H1 (cell line): ENCODE data around the gene CHTF8. TPM values are rescaled to one million over a fixed set of nuclear protein-coding genes. Genes with fewer than 3 reads are reported as not detected.

ENCODE experiments used
- CTCF ChIA-PET: fragments of 300-600 bp; sonication (Branson Sonifier 250); formaldehyde crosslinking; loops from one replicate; lab custom pipeline; 2021; ENCODE audit not compliant: partially characterized antibody; lab: Charles Lee
- POLR2A ChIA-PET: fragments of 300-600 bp; sonication (Branson Sonifier 250); formaldehyde crosslinking; loops from one replicate; lab custom pipeline; 2021; ENCODE audit warnings: inconsistent platforms; ENCODE audit not compliant: partially characterized antibody; lab: Charles Lee
- DNase-seq, 2 experiments: peaks; one replicate each; pipeline versions ENCODE4 v3.0.0 to v3.0.0-alpha.2; 2010 to 2022; ENCODE audit warnings: low spot score in 2 of 2, low read depth in 1 of 2, mixed read lengths in 1 of 2
- FAIRE-seq: peaks from 2 replicates; lab custom pipeline; 2011; peaks lifted over from hg19 to GRCh38; lab: Jason Lieb, UNC
- H2AFZ ChIP-seq: 2 replicates; pipeline ENCODE4 v1.8.1; 2012; ENCODE audit warnings: low read length, inconsistent platforms
- H2AK5ac ChIP-seq: 2 replicates; pipeline ENCODE4 v1.6.1; 2013; ENCODE audit warnings: low read depth, low read length
- H2BK120ac ChIP-seq: replicated peaks from 2 replicates; pipeline ENCODE3; 2013; ENCODE audit warnings: low read depth, low read length, inconsistent platforms
- H2BK12ac ChIP-seq: 2 replicates; pipeline ENCODE4 v1.6.1; 2013; ENCODE audit warnings: low read depth, low read length
- H2BK15ac ChIP-seq: 2 replicates; pipeline ENCODE4 v1.6.1; 2013; ENCODE audit warnings: low read length
- H2BK20ac ChIP-seq: 2 replicates; pipeline ENCODE4 v1.6.1; 2013; ENCODE audit warnings: low read length
- H2BK5ac ChIP-seq: 2 replicates; pipeline ENCODE4 v1.6.1; 2013; ENCODE audit warnings: low read depth, low read length
- H3K14ac ChIP-seq: 2 replicates; pipeline ENCODE4 v1.6.1; 2013; ENCODE audit warnings: inconsistent platforms; ENCODE audit not compliant: insufficient read length
- H3K18ac ChIP-seq: 2 replicates; pipeline ENCODE4 v1.6.1; 2013; ENCODE audit warnings: low read length; ENCODE audit errors: extremely low read depth
- H3K23ac ChIP-seq: 2 replicates; pipeline ENCODE4 v1.6.1; 2013; ENCODE audit warnings: inconsistent platforms; ENCODE audit not compliant: insufficient read length
- H3K23me2 ChIP-seq: 2 replicates; pipeline ENCODE4 v1.6.1; 2013; ENCODE audit warnings: low read depth, low read length
- H3K27ac ChIP-seq: 2 replicates; pipeline ENCODE4 v1.6.1; 2011; ENCODE audit warnings: low read depth, low read length, inconsistent platforms
- H3K27me3 ChIP-seq, 4 experiments: replicated peaks in 1 of 4; 1 replicate in 1 of 4; 2 replicates in 3 of 4; pipeline versions ENCODE4 v1.6.1 to v1.8.1; 2011 to 2013; ENCODE audit warnings: low read length in 3 of 4, mild to moderate bottlenecking in 3 of 4, inconsistent platforms in 2 of 4, mixed read lengths in 2 of 4, moderate library complexity in 1 of 4; ENCODE audit not compliant: control insufficient read depth in 3 of 4, insufficient read depth in 3 of 4; ENCODE audit errors: extremely low read depth in 1 of 4
- H3K36me3 ChIP-seq, 4 experiments: 2 replicates each; pipeline versions ENCODE4 v1.6.1 to v1.8.1; 2011 to 2013; ENCODE audit warnings: mild to moderate bottlenecking in 4 of 4, low read length in 3 of 4, moderate library complexity in 2 of 4, control low read depth in 1 of 4, inconsistent platforms in 1 of 4; ENCODE audit not compliant: insufficient read depth in 4 of 4, control insufficient read depth in 2 of 4
- H3K4ac ChIP-seq: replicated peaks from 2 replicates; pipeline ENCODE3; 2013; ENCODE audit warnings: low read length, low read depth, mixed read lengths, inconsistent platforms; ENCODE audit not compliant: insufficient read length
- H3K4me1 ChIP-seq, 4 experiments: replicated peaks in 1 of 4; 1 replicate in 1 of 4; 2 replicates in 3 of 4; pipeline versions ENCODE4 v1.6.1 to v1.8.1; 2011 to 2013; ENCODE audit warnings: low read length in 3 of 4, inconsistent platforms in 2 of 4, mixed read lengths in 1 of 4; ENCODE audit not compliant: insufficient read depth in 4 of 4, control insufficient read depth in 3 of 4
- H3K4me2 ChIP-seq, 2 experiments: 2 replicates each; pipeline versions ENCODE4 v1.6.1 to v1.8.1; 2011 to 2013; ENCODE audit warnings: low read depth in 2 of 2, low read length in 2 of 2, control low read depth in 1 of 2, inconsistent platforms in 1 of 2, mild to moderate bottlenecking in 1 of 2; ENCODE audit not compliant: insufficient read depth in 1 of 2
- H3K4me3 ChIP-seq, 4 experiments: fragments of 200-600, 300-600 bp in 1 of 4; sonication (generic), shearing (Covaris generic), sonication (Bioruptor Twin) in 1 of 4; 2 replicates each; pipeline versions ENCODE4 v1.5.1 to v1.8.1; 2011 to 2016; ENCODE audit warnings: low read length in 4 of 4, low read depth in 3 of 4, control low read depth in 2 of 4, inconsistent platforms in 2 of 4, mild to moderate bottlenecking in 2 of 4, mixed read lengths in 1 of 4, moderate library complexity in 1 of 4; ENCODE audit not compliant: insufficient read depth in 2 of 4; ENCODE audit errors: extremely low read depth in 1 of 4
- H3K56ac ChIP-seq: replicated peaks from 2 replicates; pipeline ENCODE3; 2013; ENCODE audit warnings: low read depth, mild to moderate bottlenecking, mixed read lengths, low read length, inconsistent platforms; ENCODE audit not compliant: insufficient read length
- H3K79me1 ChIP-seq: 2 replicates; pipeline ENCODE4 v1.6.1; 2013; ENCODE audit warnings: low read depth, low read length, control low read depth
- H3K79me2 ChIP-seq, 2 experiments: 2 replicates each; pipeline versions ENCODE4 v1.6.1 to v1.8.1; 2012 to 2013; ENCODE audit warnings: low read length in 2 of 2, mild to moderate bottlenecking in 2 of 2, inconsistent platforms in 1 of 2; ENCODE audit not compliant: insufficient read depth in 2 of 2, control insufficient read depth in 1 of 2
- H3K9ac ChIP-seq, 4 experiments: replicated peaks in 1 of 4; 1 replicate in 1 of 4; 2 replicates in 3 of 4; pipeline versions ENCODE4 v1.6.1 to v1.8.1; 2011 to 2013; ENCODE audit warnings: low read depth in 3 of 4, low read length in 3 of 4, control low read depth in 2 of 4, mild to moderate bottlenecking in 2 of 4, moderate library complexity in 2 of 4, inconsistent platforms in 1 of 4; ENCODE audit errors: extremely low read depth in 1 of 4
- H3K9me3 ChIP-seq, 2 experiments: 2 replicates each; pipeline versions ENCODE4 v1.6.1 to v1.8.1; 2012 to 2013; ENCODE audit warnings: mild to moderate bottlenecking in 2 of 2, moderate library complexity in 2 of 2, control low read depth in 1 of 2, inconsistent platforms in 1 of 2, low read depth in 1 of 2, low read length in 1 of 2, mixed read lengths in 1 of 2; ENCODE audit not compliant: insufficient read depth in 2 of 2
- H4K20me1 ChIP-seq, 2 experiments: replicated peaks in 1 of 2; 2 replicates each; pipeline versions ENCODE3 to v1.8.1; 2011 to 2013; ENCODE audit warnings: inconsistent platforms in 2 of 2, low read length in 2 of 2, mild to moderate bottlenecking in 1 of 2; ENCODE audit not compliant: insufficient read depth in 2 of 2, control insufficient read depth in 1 of 2
- H4K5ac ChIP-seq: 2 replicates; pipeline ENCODE4 v1.6.1; 2013; ENCODE audit warnings: low read length, low read depth, mixed read lengths, inconsistent platforms; ENCODE audit not compliant: insufficient read length
- H4K8ac ChIP-seq: 2 replicates; pipeline ENCODE4 v1.8.0; 2013; ENCODE audit warnings: mild to moderate bottlenecking, moderate library complexity, low read length, inconsistent platforms; ENCODE audit not compliant: insufficient read depth; ENCODE audit errors: extremely low read depth
- H4K91ac ChIP-seq: replicated peaks from 2 replicates; pipeline ENCODE3; 2013; ENCODE audit warnings: low read length, mixed read lengths, inconsistent platforms; ENCODE audit not compliant: insufficient read length
- WGBS, 2 experiments: shearing (Covaris generic) in 1 of 2; methylation state at CpG; one replicate each; pipeline versions ENCODE4 v1.1.6 to v1.1.7; 2013 to 2015; ENCODE audit warnings: low lambda C conversion rate in 2 of 2, mixed read lengths in 2 of 2, inconsistent platforms in 1 of 2, low coverage in 1 of 2, missing lambda C conversion rate in 1 of 2; ENCODE audit not compliant: insufficient replicate concordance in 2 of 2, insufficient coverage in 1 of 2, insufficient read length in 1 of 2; ENCODE audit errors: extremely low coverage in 1 of 2, missing lambda C conversion rate in 1 of 2; 5-methylcytosine and 5-hydroxymethylcytosine counted together
- polyA plus RNA-seq, 7 experiments: library from polyadenylated mRNA; depleted of rRNA in 3 of 7; stranded (reverse) in 5 of 7; unstranded in 2 of 7; fragments of >200 nt in 5 of 7; fragments of 200-250 nt in 2 of 7; gene quantifications; 1 replicate in 5 of 7; 2 replicates in 1 of 7; 4 replicates in 1 of 7; pipeline versions ENCODE4 v1.2.1 to v1.2.3, GENCODE V29; 2011 to 2013; ENCODE audit warnings: missing spikeins in 2 of 7, mixed read lengths in 2 of 7
- total RNA-seq: library from RNA; stranded (reverse); fragmentation: NEBNext Ultra II Directional; extraction: Animal tissue kit (Norgen Biotek cat#: 25700); gene quantifications from 2 replicates; pipeline ENCODE4 v1.2.1, GENCODE V29; 2021
- TF ChIP-seq, protein P1 (sequence below): IDR thresholded peaks from 2 replicates; pipeline ENCODE4 v1.6.1; 2012; ENCODE audit warnings: inconsistent platforms

Gene CHTF8
- total and polyA plus RNA-seq, 2 of the 8 experiments (the other 6 are each of a cell fraction or from before 2014, with no cell fraction given) = 114 to 138 TPM

DNA sequence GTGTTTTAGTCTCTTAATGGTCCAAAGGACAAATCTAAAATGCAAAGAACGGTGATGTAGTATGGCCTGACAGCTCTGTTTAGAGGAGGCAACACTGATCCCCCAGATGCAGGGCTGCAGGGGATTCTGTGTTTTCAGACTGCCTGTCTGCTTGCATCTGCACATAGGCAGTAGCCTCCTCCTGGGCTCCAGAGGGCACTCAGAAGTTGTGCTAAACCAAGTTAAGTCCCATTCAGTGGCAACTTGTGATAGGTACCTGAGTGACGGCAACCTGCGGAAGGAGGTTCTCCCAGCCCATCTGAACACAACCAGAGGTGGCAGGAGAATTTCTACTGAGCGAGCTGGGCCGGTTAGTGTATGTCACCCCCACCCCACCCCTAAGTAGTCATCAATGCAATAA lies 17.0 kb downstream of the CHTF8 start:
- ChIA-PET POLR2A (interaction anchor here (0.6 to 3.8 kb wide), 5 partner anchors 15 to 82 kb away, joined by 3 to 17 read pairs (median 7); partner anchors contain the start of genes CHTF8 and UTP4), CTCF (interaction anchor here (1.0 to 12.3 kb wide), 8 partner anchors 3 to 265 kb away, joined by 3 to 174 read pairs (median 11); partner anchors contain the start of gene HAS3)
- no peaks in the 10 kb centered on the region for H3K4me1 ChIP-seq
- no peak overlapping the region for H2BK20ac ChIP-seq
- H2BK5ac ChIP-seq = no peak overlapping the region
- no peaks in the 10 kb centered on the region for H3K23me2 ChIP-seq
- H3K23ac ChIP-seq = no peak overlapping the region
- WGBS, 2 experiments = 88% methylated on average over 5 of the region's 5 CpGs; no CpG with 5 or more reads in 1 of the 2 experiments
- H2AFZ ChIP-seq = no peak overlapping the region
- no peak overlapping the region for H4K5ac ChIP-seq
- no peak overlapping the region for H4K91ac ChIP-seq
- DNase-seq (no peak), FAIRE-seq (no peak)
- no peak overlapping the region for H3K56ac ChIP-seq
- no peaks in the 10 kb centered on the region for H3K27me3 ChIP-seq
- TF ChIP-seq, protein P1, sequence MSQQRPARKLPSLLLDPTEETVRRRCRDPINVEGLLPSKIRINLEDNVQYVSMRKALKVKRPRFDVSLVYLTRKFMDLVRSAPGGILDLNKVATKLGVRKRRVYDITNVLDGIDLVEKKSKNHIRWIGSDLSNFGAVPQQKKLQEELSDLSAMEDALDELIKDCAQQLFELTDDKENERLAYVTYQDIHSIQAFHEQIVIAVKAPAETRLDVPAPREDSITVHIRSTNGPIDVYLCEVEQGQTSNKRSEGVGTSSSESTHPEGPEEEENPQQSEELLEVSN = no peak
- H2BK15ac ChIP-seq = no peak overlapping the region
- no peak overlapping the region for H3K4me3 ChIP-seq
- H3K4me2 ChIP-seq = no peak overlapping the region
- H2AK5ac ChIP-seq = no peak overlapping the region
- H3K9me3 ChIP-seq = no peaks in the 10 kb centered on the region
- no peak overlapping the region for H2BK120ac ChIP-seq
- peaks cover 11 to 15% of the 10 kb centered on the region in 2 experiments for H4K20me1 ChIP-seq
- peaks cover 19% of the 10 kb centered on the region; the same call in 1 of the 2 replicates for H3K79me1 ChIP-seq
- no peak overlapping the region for H3K9ac ChIP-seq
- no peak overlapping the region for H3K4ac ChIP-seq
- H3K27ac ChIP-seq = no peak overlapping the region
- H3K79me2 ChIP-seq = peaks cover 0 to 20% of the 10 kb centered on the region in 2 experiments; a peak in 1 of 4 replicates
- H4K8ac ChIP-seq = no peak overlapping the region
- H3K14ac ChIP-seq = no peak overlapping the region
- H3K18ac ChIP-seq = no peak overlapping the region
- H3K36me3 ChIP-seq = peaks cover 40 to 83% (median 69%) of the 10 kb centered on the region in 4 experiments
- no peak overlapping the region for H2BK12ac ChIP-seq
